GM18519 (cell line): ENCODE measurements around the gene ANKRD33.

Source experiments
- ATAC-seq: cut with Tn5 transposase; IDR thresholded peaks from one replicate; pipeline ENCODE4 v1.9.1; 2021; ENCODE audit warnings: mild to moderate bottlenecking, moderate library complexity; ENCODE audit not compliant: unreplicated experiment, low FRiP score

Gene ANKRD33

GRCh38 chr12:51914034-51914923 is 26.4 kb downstream of the ANKRD33 start:
- ATAC-seq = no peak

- ATAC-seq = no peak
Observed at GRCh38 chr12:51915003-51915625, 27.2 kb downstream of the ANKRD33 start.

- ATAC-seq = no peak
Observed at GRCh38 chr12:51915951-51916350, 28.0 kb downstream of the ANKRD33 start.

GRCh38 chr12:51917041-51917590 is 29.2 kb downstream of the ANKRD33 start:
- no peak for ATAC-seq

GRCh38 chr12:51917746-51918453 is 30.0 kb downstream of the ANKRD33 start:
- no peak for ATAC-seq

- no peak for ATAC-seq
Observed at GRCh38 chr12:51920046-51920445, 32.1 kb downstream of the ANKRD33 start.

- no peak for ATAC-seq
Observed at GRCh38 chr12:51921017-51921725, 33.3 kb downstream of the ANKRD33 start.

GRCh38 chr12:51922146-51922545 is 34.2 kb downstream of the ANKRD33 start:
- no peak for ATAC-seq

GRCh38 chr12:51922762-51923505 is 35.0 kb downstream of the ANKRD33 start:
- ATAC-seq = no peak

- ATAC-seq = no peak
Observed at GRCh38 chr12:51923506-51924365, 35.8 kb downstream of the ANKRD33 start.

GRCh38 chr12:51924551-51925319 is 36.8 kb downstream of the ANKRD33 start:
- ATAC-seq = no peak

- ATAC-seq = no peak
Observed at GRCh38 chr12:51925346-51926063, 37.6 kb downstream of the ANKRD33 start.

GRCh38 chr12:51926064-51926632 is 38.2 kb downstream of the ANKRD33 start:
- ATAC-seq = no peak

GRCh38 chr12:51926718-51927117 is 38.8 kb downstream of the ANKRD33 start:
- no peak for ATAC-seq

GRCh38 chr12:51932218-51933076 is 44.5 kb downstream of the ANKRD33 start:
- ATAC-seq = no peak

GRCh38 chr12:51934080-51934479 is 46.2 kb downstream of the ANKRD33 start:
- no peak for ATAC-seq
